PC-3 (cell line): ENCODE data around the gene BAAT. TPM values are rescaled to one million over a fixed set of nuclear protein-coding genes. Genes with fewer than 3 reads are reported as not detected.

Experiments used
- ATAC-seq: fragments of 200-7000 bp; cut with Tn5 transposase; 2 replicates; pipeline ENCODE4 v1.9.1; 2020; ENCODE audit warnings: mild to moderate bottlenecking, moderate library complexity
- BruUV-seq: library from RNA; stranded (reverse); fragments of 400-500 nt; replicated peaks from 2 replicates; lab custom pipeline; 2021; lab: Mats Ljungman, UMichigan
- CTCF ChIA-PET: fragments of 300-600 bp; sonication (Branson Sonifier 250); formaldehyde crosslinking; loops from one replicate; lab custom pipeline; 2022; ENCODE audit warnings: antibody characterized with exemption; lab: Charles Lee
- POLR2A ChIA-PET: fragments of 300-600 bp; sonication (Branson Sonifier 250); formaldehyde crosslinking; loops from one replicate; lab custom pipeline; 2022; ENCODE audit warnings: antibody characterized with exemption; ENCODE audit not compliant: unreplicated experiment; lab: Charles Lee
- DNase-seq: peaks from one replicate; pipeline ENCODE4 v3.0.0-alpha.2; 2015
- H2AFZ ChIP-seq: fragments of 300-600 bp; sonication (generic); 2 replicates; pipeline ENCODE4 v1.6.0; 2016; ENCODE audit warnings: antibody characterized with exemption, low read length
- H3F3A ChIP-seq: fragments of 300-600 bp; sonication (generic); one replicate; pipeline ENCODE4 v1.6.0; 2017; ENCODE audit warnings: antibody characterized with exemption, low read length, control low read depth, mild to moderate bottlenecking; ENCODE audit not compliant: unreplicated experiment
- H3K27ac ChIP-seq: fragments of 300-600 bp; sonication (generic); 2 replicates; pipeline ENCODE4 v1.5.1; 2016; ENCODE audit warnings: mild to moderate bottlenecking, low read length
- H3K27me3 ChIP-seq: fragments of 300-600 bp; sonication (generic); 2 replicates; pipeline ENCODE4 v1.6.1; 2016; ENCODE audit warnings: low read length, mixed read lengths
- H3K36me3 ChIP-seq: fragments of 300-600 bp; sonication (generic); 2 replicates; pipeline ENCODE4 v1.6.1; 2016; ENCODE audit warnings: low read depth, mixed run types, low read length, mixed read lengths
- H3K4me1 ChIP-seq: fragments of 300-600 bp; sonication (generic); 2 replicates; pipeline ENCODE4 v1.5.1; 2016; ENCODE audit warnings: low read length; ENCODE audit not compliant: insufficient read depth
- H3K4me2 ChIP-seq: fragments of 300-600 bp; sonication (generic); 2 replicates; pipeline ENCODE4 v1.6.0; 2016; ENCODE audit warnings: low read length
- H3K4me3 ChIP-seq: fragments of 300-600 bp; sonication (generic); 2 replicates; pipeline ENCODE4 v1.5.1; 2016; ENCODE audit warnings: mild to moderate bottlenecking, low read length, mixed read lengths
- H3K79me2 ChIP-seq: fragments of 300-600 bp; sonication (generic); 2 replicates; pipeline ENCODE4 v1.6.1; 2017; ENCODE audit warnings: low read length, mixed read lengths
- H3K9ac ChIP-seq: fragments of 300-600 bp; sonication (generic); 2 replicates; pipeline ENCODE4 v1.6.0; 2016; ENCODE audit warnings: mild to moderate bottlenecking, low read length
- H3K9me2 ChIP-seq: fragments of 300-600 bp; sonication (generic); replicated peaks from 2 replicates; pipeline ENCODE4 v1.6.1; 2016; ENCODE audit warnings: mixed run types, low read length, mixed read lengths
- H3K9me3 ChIP-seq: fragments of 300-600 bp; sonication (generic); 2 replicates; pipeline ENCODE4 v1.6.1; 2016; ENCODE audit warnings: low read length, mixed read lengths
- H4K20me1 ChIP-seq: fragments of 300-600 bp; sonication (generic); 2 replicates; pipeline ENCODE4 v1.6.1; 2016; ENCODE audit warnings: low read length, mixed read lengths
- EZH2 ChIP-seq: fragments of 300-600 bp; sonication (generic); IDR thresholded peaks from one replicate; pipeline ENCODE4 v1.6.1; 2017; ENCODE audit warnings: antibody characterized with exemption, mild to moderate bottlenecking, low read length; ENCODE audit not compliant: unreplicated experiment
- EZH2phosphoT487 ChIP-seq: fragments of 300-600 bp; sonication (generic); IDR thresholded peaks from 2 replicates; pipeline ENCODE4 v1.6.1; 2018; ENCODE audit warnings: mild to moderate bottlenecking, antibody characterized with exemption, low read length, borderline replicate concordance
- intact Hi-C: fragments of 100-400 bp; cut with micrococcal nuclease; formaldehyde crosslinking; loops from 2 replicates; pipeline ENCODE4 v1.9.0; 2023
- total RNA-seq: library from RNA; depleted of rRNA; stranded (reverse); fragments of >200 nt; gene quantifications from 2 replicates; pipeline ENCODE4 v1.2.3, GENCODE V29; 2014
- TF ChIP-seq, protein P1 (sequence below): fragments of 300-600 bp; sonication (generic); conservative IDR thresholded peaks from 2 replicates; pipeline ENCODE4 v1.5.1; 2017; ENCODE audit warnings: antibody characterized with exemption, low read depth, mild to moderate bottlenecking, low read length

Gene BAAT
- total RNA-seq, 1 experiment from 2014 or later = 0.07 TPM

- POLR2A ChIA-PET = no interaction called here
- BruUV-seq = no TSS peak
These were observed 24.3 kb upstream of the BAAT start for GRCh38 chr9:101409079-101409477.

DNA sequence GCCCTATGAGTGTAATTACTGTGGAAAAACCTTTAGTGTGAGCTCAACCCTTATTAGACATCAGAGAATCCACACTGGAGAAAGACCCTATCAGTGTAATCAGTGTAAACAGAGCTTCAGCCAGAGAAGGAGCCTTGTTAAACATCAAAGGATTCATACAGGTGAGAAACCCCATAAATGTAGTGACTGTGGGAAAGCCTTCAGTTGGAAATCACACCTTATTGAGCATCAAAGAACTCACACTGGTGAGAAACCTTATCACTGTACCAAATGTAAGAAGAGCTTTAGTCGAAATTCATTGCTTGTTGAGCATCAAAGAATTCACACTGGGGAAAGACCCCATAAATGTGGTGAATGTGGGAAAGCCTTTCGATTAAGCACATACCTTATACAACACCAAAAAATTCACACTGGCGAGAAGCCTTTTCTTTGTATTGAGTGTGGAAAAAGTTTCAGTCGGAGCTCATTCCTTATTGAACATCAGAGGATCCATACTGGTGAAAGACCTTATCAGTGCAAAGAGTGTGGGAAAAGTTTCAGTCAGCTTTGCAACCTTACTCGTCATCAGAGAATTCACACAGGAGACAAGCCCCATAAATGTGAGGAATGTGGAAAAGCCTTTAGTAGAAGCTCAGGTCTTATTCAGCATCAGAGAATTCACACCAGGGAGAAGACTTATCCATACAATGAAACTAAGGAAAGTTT, 23.7 kb upstream of the BAAT start:
- Histone ChIP-seq H3K9ac (no peak overlapping the region), H3K27ac (no peak overlapping the region), H3K79me2 (no peaks in the 10 kb centered on the region), H3K9me2 (no peaks in the 10 kb centered on the region), H4K20me1 (no peaks in the 10 kb centered on the region), H3K4me2 (no peak overlapping the region), H3K27me3 (no peaks in the 10 kb centered on the region), H3F3A (no peaks in the 10 kb centered on the region), H3K36me3 (peaks cover 60% of the 10 kb centered on the region), H3K4me3 (peak overlapping the region; percentile 24; the same call in 1 of the 2 replicates), H3K4me1 (no peaks in the 10 kb centered on the region), H2AFZ (no peak overlapping the region), H3K9me3 (peaks cover 25% of the 10 kb centered on the region)
- no peak for TF ChIP-seq EZH2
- no peak for TF ChIP-seq EZH2phosphoT487
- TF ChIP-seq, protein P1, sequence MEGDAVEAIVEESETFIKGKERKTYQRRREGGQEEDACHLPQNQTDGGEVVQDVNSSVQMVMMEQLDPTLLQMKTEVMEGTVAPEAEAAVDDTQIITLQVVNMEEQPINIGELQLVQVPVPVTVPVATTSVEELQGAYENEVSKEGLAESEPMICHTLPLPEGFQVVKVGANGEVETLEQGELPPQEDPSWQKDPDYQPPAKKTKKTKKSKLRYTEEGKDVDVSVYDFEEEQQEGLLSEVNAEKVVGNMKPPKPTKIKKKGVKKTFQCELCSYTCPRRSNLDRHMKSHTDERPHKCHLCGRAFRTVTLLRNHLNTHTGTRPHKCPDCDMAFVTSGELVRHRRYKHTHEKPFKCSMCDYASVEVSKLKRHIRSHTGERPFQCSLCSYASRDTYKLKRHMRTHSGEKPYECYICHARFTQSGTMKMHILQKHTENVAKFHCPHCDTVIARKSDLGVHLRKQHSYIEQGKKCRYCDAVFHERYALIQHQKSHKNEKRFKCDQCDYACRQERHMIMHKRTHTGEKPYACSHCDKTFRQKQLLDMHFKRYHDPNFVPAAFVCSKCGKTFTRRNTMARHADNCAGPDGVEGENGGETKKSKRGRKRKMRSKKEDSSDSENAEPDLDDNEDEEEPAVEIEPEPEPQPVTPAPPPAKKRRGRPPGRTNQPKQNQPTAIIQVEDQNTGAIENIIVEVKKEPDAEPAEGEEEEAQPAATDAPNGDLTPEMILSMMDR = no peak
- intact Hi-C loops = no loop called here
- no TSS peak for BruUV-seq
- no peak for ATAC-seq
- POLR2A ChIA-PET = no interaction called here
- CTCF ChIA-PET = no interaction called here
- DNase-seq = no peak

More at GRCh38 chr9:101409079-101409477, 24.3 kb upstream of the BAAT start:
- Histone ChIP-seq H3K4me3 (no peak overlapping the region), H3K79me2 (no peaks in the 10 kb centered on the region), H2AFZ (no peak overlapping the region), H3K4me2 (no peak overlapping the region), H3K36me3 (peaks cover 54% of the 10 kb centered on the region), H3K4me1 (no peaks in the 10 kb centered on the region), H3K27ac (no peak overlapping the region), H3K9me3 (peaks cover 22% of the 10 kb centered on the region), H4K20me1 (no peaks in the 10 kb centered on the region), H3K9ac (no peak overlapping the region), H3K27me3 (no peaks in the 10 kb centered on the region), H3F3A (no peaks in the 10 kb centered on the region), H3K9me2 (no peaks in the 10 kb centered on the region)
- DNase-seq (no peak), ATAC-seq (no peak)
- CTCF ChIA-PET = no interaction called here
- TF ChIP-seq, protein P1 = no peak
- TF ChIP-seq EZH2phosphoT487 (no peak), EZH2 (no peak)
- intact Hi-C loops = no loop called here
